UCSD-AML1 (cell line): ENCODE measurements around the gene GSDME.
"Not testable (repeated sequence)": the region's sequence is repeated elsewhere in the genome, so short reads cannot be mapped to it uniquely, and the experiment has no call there.

Experiments
- DNase-seq: peaks from one replicate; lab custom pipeline; 2025; ENCODE audit not compliant: unreplicated experiment; lab: John Stamatoyannopoulos, UW

GSDME gene

DNA sequence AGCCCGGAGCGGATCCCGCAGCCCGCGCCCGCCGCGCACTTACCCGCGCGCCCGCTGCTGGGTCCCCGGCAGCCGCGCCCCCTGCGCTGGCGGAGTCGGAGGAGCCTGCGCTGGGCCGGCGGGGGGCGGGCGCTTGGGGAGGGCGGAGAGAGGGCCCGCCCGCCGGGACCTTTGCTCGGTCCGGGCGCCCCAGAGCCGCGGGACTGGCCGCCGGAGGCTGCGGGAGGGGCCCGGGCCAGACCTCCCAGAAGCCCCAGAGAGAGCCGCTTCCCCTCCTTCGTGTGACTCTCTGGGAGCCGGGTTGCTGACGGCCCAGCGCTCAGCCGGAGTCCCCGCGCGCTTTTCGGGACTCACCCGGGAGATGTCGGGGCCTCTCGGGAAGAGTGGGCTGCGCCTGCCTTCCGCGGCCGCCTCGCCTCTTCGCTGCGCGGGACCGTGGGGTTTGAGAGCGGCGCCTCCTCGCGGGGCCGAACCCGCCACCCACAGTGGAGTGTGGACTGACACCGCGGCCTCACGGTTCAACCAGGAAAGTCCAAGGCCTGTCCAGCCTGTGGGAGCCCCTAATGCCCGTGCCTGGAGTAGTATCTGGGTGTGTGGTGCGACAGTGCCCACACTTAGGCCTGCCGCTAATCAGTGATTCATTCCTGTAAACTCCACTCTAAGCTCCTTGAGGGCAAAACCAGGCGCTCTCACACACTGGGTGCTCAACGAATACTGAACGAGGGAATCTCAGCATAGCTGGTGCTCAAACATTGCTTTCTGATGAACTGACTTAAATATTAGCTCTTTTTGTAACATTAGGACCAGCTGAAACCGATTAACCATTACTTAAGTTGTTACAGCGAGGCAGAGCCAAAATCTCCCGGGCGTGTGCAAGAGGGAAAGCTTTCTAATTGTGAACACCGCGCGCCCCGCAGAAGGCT is at the start of gene GSDME:
GSDME (minus strand) TSS at position 112 of the 923 bp plus-strand sequence. CDS start 7,690 bp downstream, outside the sequence.
- no peak for DNase-seq

GRCh38 chr7:24802300-24802699 is 45.0 kb upstream of the GSDME start:
- DNase-seq = no peak

- DNase-seq = no peak
Measured at GRCh38 chr7:24801883-24802282, 44.6 kb upstream of the GSDME start.

DNA sequence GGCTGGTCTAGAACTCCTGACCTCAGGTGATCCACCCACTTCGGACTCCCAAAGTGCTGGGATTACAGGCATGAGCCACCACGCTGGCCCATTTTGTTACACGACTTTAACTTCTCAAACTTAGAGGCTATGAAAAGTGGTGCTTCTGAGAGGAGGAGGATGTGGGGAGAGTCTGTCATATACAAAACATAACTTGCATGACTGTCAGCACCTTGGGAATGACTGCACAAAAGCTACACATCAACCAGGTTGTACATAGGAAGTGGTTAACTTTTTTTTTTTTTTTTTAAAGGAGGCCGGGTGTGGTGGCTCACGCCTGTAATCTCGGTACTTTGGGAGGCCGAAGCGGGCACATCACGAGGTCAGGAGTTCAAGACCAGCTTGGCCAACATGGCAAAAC is 43.4 kb upstream of the GSDME start:
- no peak for DNase-seq

DNA sequence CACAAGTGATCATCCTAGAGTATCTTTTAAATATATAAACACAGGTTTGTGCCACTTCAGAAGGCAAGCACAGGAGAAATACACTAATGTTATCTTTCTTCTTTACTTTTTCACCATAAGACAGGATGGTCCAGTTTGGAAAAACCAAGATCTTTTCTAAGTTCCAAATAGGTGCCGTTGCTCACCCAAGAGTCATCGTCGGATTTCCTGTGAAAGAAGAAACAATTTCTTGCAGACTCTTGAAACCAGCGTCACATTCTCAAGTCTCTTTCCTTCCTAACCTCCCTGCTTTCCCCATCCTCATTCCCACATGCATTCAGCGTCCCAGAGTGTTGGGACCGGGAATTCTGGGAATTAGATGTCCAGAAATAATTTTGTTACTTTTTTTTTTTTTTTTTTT is 42.8 kb upstream of the GSDME start:
- DNase-seq = no peak

GRCh38 chr7:24799506-24799905 is 42.2 kb upstream of the GSDME start:
- no peak for DNase-seq

GRCh38 chr7:24798261-24798660 is 41.0 kb upstream of the GSDME start:
- DNase-seq = no peak

GRCh38 chr7:24797270-24797669 is 40.0 kb upstream of the GSDME start:
- no peak for DNase-seq

GRCh38 chr7:24795407-24795767 is 38.1 kb upstream of the GSDME start:
- no peak for DNase-seq

GRCh38 chr7:24794751-24795406 is 37.6 kb upstream of the GSDME start:
- not testable (repeated sequence) for DNase-seq

DNA sequence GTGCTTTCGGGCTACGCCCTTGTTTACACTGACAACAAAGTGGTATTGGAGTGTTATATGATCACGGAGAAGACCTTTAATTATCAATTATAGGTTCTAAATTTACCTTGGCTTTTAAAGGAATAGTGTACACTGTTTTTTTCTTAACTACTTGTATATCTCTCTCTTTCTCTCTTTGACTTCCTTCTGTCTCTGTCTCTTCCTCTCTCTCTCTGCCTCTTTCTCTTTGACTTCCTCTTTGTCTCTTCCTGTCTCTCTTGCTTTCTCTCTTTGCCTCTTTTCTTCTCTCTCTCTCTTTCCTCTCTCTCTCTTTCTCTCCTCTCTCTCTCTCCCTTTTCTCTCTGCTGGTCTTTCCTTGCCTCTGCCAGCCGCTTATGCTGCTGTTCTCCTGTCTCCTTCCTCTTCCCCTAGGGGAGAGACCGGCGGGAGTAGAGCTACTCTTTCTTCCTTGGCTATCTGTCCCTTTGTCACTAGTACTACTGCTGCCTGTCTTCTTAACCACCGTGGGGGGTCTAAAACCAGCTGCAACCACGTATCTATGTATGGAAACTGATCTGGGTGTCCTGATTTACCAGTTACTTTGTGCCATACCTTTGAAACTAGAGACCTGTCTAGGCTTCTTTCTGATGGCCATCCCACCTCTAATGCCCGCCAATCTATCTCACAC is 36.9 kb upstream of the GSDME start:
- no peak for DNase-seq

DNA sequence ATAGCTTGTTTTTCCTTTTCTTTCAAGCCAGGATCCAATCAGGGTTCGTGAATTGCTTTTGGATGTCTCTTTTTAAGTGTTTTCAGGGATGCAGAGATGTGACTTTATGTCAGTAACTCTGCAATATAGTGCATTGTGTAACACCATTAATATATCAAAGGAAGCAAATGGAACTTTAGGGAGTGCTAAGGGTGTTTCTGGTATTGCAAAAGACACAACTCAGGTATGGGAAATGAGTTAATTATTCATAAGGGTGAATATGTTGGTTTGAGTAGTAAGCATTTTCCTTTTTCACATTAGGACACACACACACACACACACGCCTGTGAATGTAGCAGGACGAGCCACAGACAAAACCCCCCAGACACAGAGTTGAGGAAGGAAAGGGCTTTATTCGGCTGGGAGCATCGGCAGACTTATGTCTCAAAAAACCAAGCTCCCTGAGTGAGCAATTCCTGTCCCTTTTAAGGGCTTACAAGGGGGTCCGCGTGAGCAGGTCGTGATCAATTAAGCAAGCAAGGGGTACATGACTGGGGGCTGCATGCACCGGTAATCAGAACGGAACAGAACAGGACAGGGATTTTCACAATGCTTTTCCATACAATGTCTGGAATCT is 31.8 kb upstream of the GSDME start:
- DNase-seq = no peak

GRCh38 chr7:24788075-24788474 is 30.8 kb upstream of the GSDME start:
- no peak for DNase-seq

DNA sequence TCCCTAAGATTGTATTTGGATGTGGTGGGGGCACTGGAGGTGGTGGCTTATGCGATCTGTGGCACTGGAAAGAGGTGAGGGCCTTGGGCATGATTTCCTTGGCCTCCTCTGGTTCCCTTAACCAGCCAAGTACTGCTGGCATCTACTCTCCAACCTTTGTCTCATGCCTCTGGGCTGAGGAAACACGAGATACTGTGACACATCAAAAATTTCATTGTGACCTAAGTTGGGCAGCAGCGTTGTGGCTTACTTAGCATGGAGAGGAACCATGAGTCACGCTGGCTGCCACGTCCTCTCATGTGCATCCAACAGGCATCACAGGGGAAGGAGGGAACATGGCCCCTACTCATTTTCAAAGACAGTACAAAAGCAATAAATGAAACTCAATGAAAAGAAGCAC is 29.7 kb upstream of the GSDME start:
- DNase-seq = peak; percentile 22

DNA sequence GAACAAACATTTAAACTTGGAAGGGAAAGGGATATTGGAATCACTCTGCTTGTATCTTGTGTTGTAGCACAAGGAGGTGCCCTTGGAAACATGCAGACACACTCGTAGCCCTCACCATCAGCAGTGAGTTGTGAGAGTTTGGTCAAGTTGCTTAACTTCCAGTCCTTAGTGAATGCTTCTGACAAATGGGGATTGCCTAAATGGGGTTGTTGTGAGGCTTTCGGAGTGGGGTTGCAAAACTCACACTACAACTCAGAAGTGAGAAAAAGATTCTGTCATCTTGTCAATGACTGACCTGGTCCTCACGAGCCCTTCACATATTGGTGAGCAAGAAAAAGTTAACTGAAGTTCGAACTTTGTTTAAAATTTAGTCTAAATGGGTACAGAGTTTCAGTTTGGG is 29.0 kb upstream of the GSDME start:
- DNase-seq = no peak

- DNase-seq = no peak
Measured at GRCh38 chr7:24784277-24784676, 27.0 kb upstream of the GSDME start.

GRCh38 chr7:24783698-24784097 is 26.4 kb upstream of the GSDME start:
- no peak for DNase-seq

DNA sequence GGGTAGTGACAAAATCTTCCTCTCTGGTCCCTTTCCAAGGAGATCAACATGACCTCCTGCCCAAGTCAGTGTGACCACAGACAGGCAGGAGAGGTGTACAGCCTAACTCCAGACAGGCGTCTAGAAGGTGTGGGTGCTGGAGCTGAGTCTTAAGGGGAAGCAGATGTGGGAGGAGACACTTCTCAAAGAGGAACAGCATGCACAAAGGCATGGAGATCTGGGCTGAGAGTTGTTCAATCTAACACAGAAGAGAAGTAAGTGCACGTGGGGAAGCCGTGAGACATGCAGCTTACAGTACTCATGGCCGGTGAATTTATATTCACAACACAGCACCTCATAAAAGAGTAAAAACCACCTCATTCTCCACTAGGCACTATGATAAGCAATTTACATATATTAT is 23.8 kb upstream of the GSDME start:
- peak; percentile 7 for DNase-seq

- no peak for DNase-seq
Measured at GRCh38 chr7:24779283-24779655, 22.0 kb upstream of the GSDME start.

DNA sequence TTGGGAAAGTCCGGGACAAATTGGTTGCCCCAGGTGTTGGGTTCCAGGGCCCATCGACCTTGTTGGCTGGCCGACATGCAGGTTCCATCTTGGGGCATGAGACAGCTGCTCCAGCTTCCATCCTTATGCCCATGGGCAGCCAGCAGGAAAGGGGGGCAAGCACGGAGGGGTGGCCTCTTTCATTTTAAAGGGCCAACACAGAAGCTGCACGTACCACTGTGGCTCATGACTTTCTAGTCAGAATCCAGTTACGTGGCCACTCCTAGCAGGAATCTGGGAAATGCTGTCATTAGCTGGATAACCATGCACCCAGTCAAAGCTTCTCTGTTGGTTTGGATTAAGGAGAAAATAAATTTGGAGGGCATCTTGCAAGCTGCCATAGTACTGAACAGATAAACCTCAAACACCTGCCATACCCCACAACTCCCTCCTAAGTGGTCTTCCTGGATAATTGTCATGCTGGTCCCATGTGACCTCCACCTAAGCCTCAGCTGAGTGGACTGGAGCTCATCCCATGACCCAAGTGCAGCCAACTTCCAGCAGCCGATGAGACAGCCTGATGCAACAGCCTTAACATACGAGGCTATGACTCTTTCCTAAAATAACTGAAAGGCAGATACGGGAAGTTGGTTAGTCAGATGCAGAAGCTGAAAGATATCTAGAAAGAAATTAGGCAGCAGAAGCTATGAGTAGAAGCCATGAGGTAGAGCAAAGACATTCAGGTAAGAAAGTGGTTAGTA is 21.4 kb upstream of the GSDME start:
- DNase-seq = peak; percentile 10

DNA sequence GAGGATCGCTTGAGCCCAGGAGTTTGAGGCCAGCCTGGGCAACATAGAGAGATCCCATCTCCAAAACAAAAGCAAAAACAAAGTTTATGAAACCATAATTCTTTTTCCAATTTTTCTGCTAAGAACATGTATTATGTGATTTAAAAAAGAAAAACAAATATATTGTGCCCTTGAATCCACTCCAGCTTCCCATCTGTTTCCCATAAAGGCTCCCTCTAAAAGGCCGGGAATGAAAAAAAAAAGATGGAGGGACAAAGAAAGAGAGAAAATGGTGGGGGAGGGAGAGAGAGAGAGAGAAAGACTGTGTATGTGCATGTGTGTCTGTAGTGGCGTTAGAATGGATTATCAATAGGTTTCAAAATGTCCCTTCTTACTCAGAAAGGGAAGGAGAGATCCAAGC is 20.5 kb upstream of the GSDME start:
- no peak for DNase-seq
